ENCODE data around the gene CHMP1A. TPM values are rescaled to one million over a fixed set of nuclear protein-coding genes. Genes with fewer than 3 reads are reported as not detected.

The CHMP1A gene
- polyA plus RNA-seq, 2 of the 4 experiments (the other 2 are of a cell fraction): 36.4 to 91.7 TPM

- POLR2A ChIA-PET: no interaction called here
Observed at GRCh38 chr16:89693289-89693731, 35.8 kb upstream of the CHMP1A start.

GRCh38 chr16:89691986-89692569 is 34.6 kb upstream of the CHMP1A start:
- no peak for FAIRE-seq
- Histone ChIP-seq H3K9me3 (no peaks in the 10 kb centered on the region), H3K27ac (no peak overlapping the region), H3K4me3 (no peak overlapping the region), H3K4me1 (peaks cover 11% of the 10 kb centered on the region), H3K4me2 (no peak overlapping the region)
- DNase-seq (ENCODE audit: low read depth in 1 of 2, low spot score in 1 of 2): no peak
- WGBS (ENCODE audit: missing lambda C conversion rate): 88% methylated on average over 6 of the region's 13 CpGs
- POLR2A ChIA-PET: no interaction called here
- no peak for ATAC-seq
- CTCF ChIA-PET: interaction anchor here (1.3 to 4.7 kb wide), 2 partner anchors 8 to 14 kb away, joined by 3 to 33 read pairs; partner anchors contain the start of gene SPATA2L
- no peak for TF ChIP-seq RAD21 (conservative IDR thresholded peaks at IDR 0.05 in 1 of 2, IDR thresholded peaks at IDR 0.05 in 1 of 2)
- no peak for TF ChIP-seq CHD4 (IDR thresholded peaks at IDR 0.05; ENCODE audit: borderline replicate concordance)
- no peak for TF ChIP-seq HES2 (IDR thresholded peaks at IDR 0.05)
- no peak for TF ChIP-seq HOXB5 (CRISPR knock-in tag; IDR thresholded peaks at IDR 0.05)
- TF ChIP-seq ATOH8 (CRISPR knock-in tag; IDR thresholded peaks at IDR 0.05; ENCODE audit: low read depth): no peak
- TF ChIP-seq FOSL2 (IDR thresholded peaks at IDR 0.05): no peak
- no peak for TF ChIP-seq FOSL2 (CRISPR knock-in tag; IDR thresholded peaks at IDR 0.05)
- no peak for TF ChIP-seq FOSB (CRISPR knock-in tag; IDR thresholded peaks at IDR 0.05)
- TF ChIP-seq HEYL (CRISPR knock-in tag; IDR thresholded peaks at IDR 0.05): no peak
- TF ChIP-seq BCL3 (IDR thresholded peaks at IDR 0.05): no peak
- no peak for TF ChIP-seq ELK1 (IDR thresholded peaks at IDR 0.05; ENCODE audit: low read depth, low read length)
- no peak for TF ChIP-seq KDM1A (IDR thresholded peaks at IDR 0.05; ENCODE audit: low read depth)
- TF ChIP-seq TP53 (CRISPR knock-in tag; IDR thresholded peaks at IDR 0.05): no peak
- TF ChIP-seq SREBF2 (IDR thresholded peaks at IDR 0.05): no peak
- no peak for TF ChIP-seq HDAC2 (IDR thresholded peaks at IDR 0.05)
- no peak for TF ChIP-seq PHF8 (IDR thresholded peaks at IDR 0.05; ENCODE audit: borderline replicate concordance, low read depth)
- TF ChIP-seq PBX3 (IDR thresholded peaks at IDR 0.05): no peak
- TF ChIP-seq MAX (IDR thresholded peaks at IDR 0.05): no peak
- TF ChIP-seq REST (IDR thresholded peaks at IDR 0.05): no peak
- no peak for TF ChIP-seq MAZ (IDR thresholded peaks at IDR 0.05; ENCODE audit: borderline replicate concordance, low read depth, low read length)

More at GRCh38 chr16:89693289-89693731, 35.8 kb upstream of the CHMP1A start:
- CTCF ChIA-PET: interaction anchor here (0.9 to 1.3 kb wide), 2 partner anchors 13 to 78 kb away, joined by 3 to 4 read pairs; no protein-coding TSS in a partner anchor
- no peak overlapping the region for H3K4me2 ChIP-seq
- H3K4me1 ChIP-seq: 0 out of 3 replicates have a peak, but pooled peaks cover 2% of the 10 kb centered on the region
- no peak for TF ChIP-seq NR3C1 (IDR thresholded peaks at IDR 0.05)
- no peak for TF ChIP-seq SREBF2 (IDR thresholded peaks at IDR 0.05)
- no peak for TF ChIP-seq E2F6 (IDR thresholded peaks at IDR 0.05; ENCODE audit: borderline replicate concordance, low read depth)
- TF ChIP-seq ZSCAN20 (CRISPR knock-in tag; IDR thresholded peaks at IDR 0.05): no peak
- no peak for TF ChIP-seq CHD2 (IDR thresholded peaks at IDR 0.05; ENCODE audit: low read length, partially characterized antibody)
- no peak for TF ChIP-seq FOXS1 (CRISPR knock-in tag; IDR thresholded peaks at IDR 0.05)
- TF ChIP-seq USF2 (IDR thresholded peaks at IDR 0.05): no peak
- TF ChIP-seq MAZ (IDR thresholded peaks at IDR 0.05; ENCODE audit: borderline replicate concordance, low read depth, low read length): no peak
- no peaks in the 10 kb centered on the region for H3K9me3 ChIP-seq
- DNase-seq (ENCODE audit: low read depth in 1 of 2, low spot score in 1 of 2) (no peak), ATAC-seq (no peak), FAIRE-seq (no peak)
- no peak overlapping the region for H3K4me3 ChIP-seq
- WGBS (ENCODE audit: missing lambda C conversion rate): 95% methylated on average over 11 of the region's 11 CpGs
- H3K27ac ChIP-seq: no peak overlapping the region

Data from A549 (cell line).